ENCODE measurements around the gene TRIM65. TPM values are rescaled to one million over a fixed set of nuclear protein-coding genes. Genes with fewer than 3 reads are reported as not detected.
"Not testable (repeated sequence)": the region's sequence is repeated elsewhere in the genome, so short reads cannot be mapped to it uniquely, and the experiment has no call there.

The TRIM65 gene
- total and polyA plus RNA-seq, 2 of the 4 experiments (the other 2 are of a cell fraction), result 7.9 to 10.6 TPM

DNA sequence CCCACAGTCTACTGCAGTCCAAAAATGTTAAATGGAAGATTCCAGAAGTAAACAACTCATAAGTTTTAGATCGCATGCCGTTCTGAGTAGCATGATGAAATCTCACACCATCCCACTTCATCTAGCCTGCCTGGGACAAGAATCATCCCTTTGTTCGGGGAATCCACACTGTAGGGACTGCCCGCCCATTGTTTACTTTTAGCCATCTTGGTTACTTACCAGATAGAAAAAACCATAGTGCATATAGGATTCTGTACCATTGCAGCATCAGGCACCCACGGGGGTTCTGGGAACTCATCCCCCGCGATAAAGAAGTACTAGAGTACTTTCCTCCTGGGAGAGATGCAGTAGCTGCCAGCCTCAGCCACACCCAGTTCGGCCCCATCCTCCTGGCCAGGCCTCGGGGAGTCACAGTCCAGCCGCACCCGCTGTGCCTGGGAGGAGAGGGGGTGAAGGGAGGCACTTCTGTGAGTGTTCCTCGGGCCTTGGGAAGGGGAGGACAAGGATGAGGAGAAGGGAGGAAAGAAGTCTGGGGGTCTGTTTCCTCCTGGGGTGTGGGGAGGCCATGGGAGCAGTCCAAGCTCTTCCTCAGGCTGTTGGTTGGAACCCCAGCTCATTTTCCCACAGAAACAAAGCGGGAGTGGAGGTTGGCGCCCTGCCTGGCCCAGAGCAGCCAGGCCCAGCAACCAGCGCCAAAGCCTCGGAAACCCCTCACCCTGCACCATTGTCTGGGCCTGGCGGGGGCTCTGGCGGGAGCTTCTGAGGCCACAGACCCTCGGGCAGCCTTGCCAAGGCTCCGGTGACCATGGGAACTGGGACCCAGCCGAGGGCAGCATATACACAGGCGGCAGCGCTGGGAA is 27.2 kb downstream of the TRIM65 start:
- Histone ChIP-seq H3K27ac (ENCODE audit: insufficient read depth, low read length) (peak overlapping the region; percentile 94), H3K56ac (ENCODE audit: extremely low read depth, insufficient read depth, low read length) (peak overlapping the region; percentile 71), H3K4ac (ENCODE audit: low read depth, low read length) (peak overlapping the region; percentile 98), H4K8ac (ENCODE audit: low read depth in 2 of 2, low read length in 2 of 2) (peak overlapping the region; percentile 94 to 97), H3K23ac (ENCODE audit: low read depth, low read length) (peak overlapping the region; percentile 93), H3K4me2 (ENCODE audit: low read depth, low read length) (peak overlapping the region; percentile 64), H2BK20ac (ENCODE audit: low read depth, low read length) (peak overlapping the region; percentile 95), H2BK5ac (ENCODE audit: low read depth, low read length, poor library complexity, severe bottlenecking) (peak overlapping the region; percentile 77), H3K4me3 (ENCODE audit: insufficient read depth, low read depth, low read length) (peak overlapping the region; percentile 11; the same call in 1 of the 2 replicates), H4K91ac (ENCODE audit: insufficient read depth, low read depth, low read length) (peak overlapping the region; percentile 95), H2BK15ac (ENCODE audit: low read depth, low read length) (peak overlapping the region; percentile 49), H2AK5ac (ENCODE audit: low read depth, low read length) (peak overlapping the region; percentile 89), H3K14ac (replicated peaks; ENCODE audit: low read depth, low read length) (peak overlapping the region; percentile 95), H4K20me1 (ENCODE audit: insufficient read depth, low read length) (no peaks in the 10 kb centered on the region), H3K79me1 (ENCODE audit: low read depth in 1 of 2, low read length in 2 of 2) (peaks cover 5 to 23% of the 10 kb centered on the region in 2 experiments; a peak in 3 of 4 replicates), H3K18ac (ENCODE audit: low read depth, low read length) (peak overlapping the region; percentile 86), H3K27me3 (ENCODE audit: control insufficient read depth, insufficient read depth, low read length) (no peaks in the 10 kb centered on the region), H4K5ac (ENCODE audit: low read depth, low read length) (peak overlapping the region; percentile 96), H3K9me1 (ENCODE audit: insufficient read depth, low read length) (peaks cover 13% of the 10 kb centered on the region), H3K36me3 (ENCODE audit: control insufficient read depth, insufficient read depth, low read length) (no peaks in the 10 kb centered on the region; the same call in 1 of the 2 replicates), H3K4me1 (ENCODE audit: control insufficient read depth, insufficient read depth, low read length) (peaks cover 25% of the 10 kb centered on the region), H3K9ac (ENCODE audit: low read depth, low read length) (peak overlapping the region; percentile 83), H2AFZ (replicated peaks; ENCODE audit: low read length, poor library complexity) (peak overlapping the region; percentile 95), H3K9me3 (ENCODE audit: control insufficient read depth, insufficient read depth, low read length) (no peaks in the 10 kb centered on the region), H2BK120ac (ENCODE audit: low read depth, low read length) (peak overlapping the region; percentile 86), H2AK9ac (replicated peaks; ENCODE audit: low read depth, low read length, poor library complexity) (peak overlapping the region; percentile 97)
- CTCF ChIA-PET, result interaction anchor here (0.7 kb wide), 1 partner anchor 9 kb away, joined by 3 read pairs; no protein-coding TSS in a partner anchor
- in situ Hi-C loops (cut with MboI; ENCODE audit: low sequenced_read_pairs) (no loop called here), dilution Hi-C loops (cut with HindIII; ENCODE audit: low sequenced_read_pairs, unreplicated experiment) (no loop called here), intact Hi-C loops (cut with micrococcal nuclease) (loop anchor here (10.0 kb wide), 1 partner anchor 85 kb away; the partner anchor contains the start of gene UNK)
- no peak for TF ChIP-seq CHD1 (IDR thresholded peaks at IDR 0.05; ENCODE audit: low read depth, low read length)
- peak; percentile 79 for TF ChIP-seq CEBPB (IDR thresholded peaks at IDR 0.05; ENCODE audit: low read depth, low read length)
- peak; percentile 77 for TF ChIP-seq BHLHE40 (IDR thresholded peaks at IDR 0.05; ENCODE audit: low read depth, low read length)
- DNase-seq (peak; percentile 84), ATAC-seq (ENCODE audit: low read depth) (peak; percentile 59)
- 8% methylated on average over 6 of the region's 23 CpGs; no CpG with 5 or more reads in 1 of the 2 experiments for WGBS, 2 experiments (ENCODE audit: extremely low coverage in 2 of 2, insufficient read length in 1 of 2)
- BruUV-seq (replicated peaks), result no TSS peak
- POLR2A ChIA-PET (ENCODE audit: unreplicated experiment), result interaction anchor here (0.7 to 0.8 kb wide), 2 partner anchors 14 to 89 kb away, joined by 3 read pairs; partner anchors contain the start of gene WBP2

DNA sequence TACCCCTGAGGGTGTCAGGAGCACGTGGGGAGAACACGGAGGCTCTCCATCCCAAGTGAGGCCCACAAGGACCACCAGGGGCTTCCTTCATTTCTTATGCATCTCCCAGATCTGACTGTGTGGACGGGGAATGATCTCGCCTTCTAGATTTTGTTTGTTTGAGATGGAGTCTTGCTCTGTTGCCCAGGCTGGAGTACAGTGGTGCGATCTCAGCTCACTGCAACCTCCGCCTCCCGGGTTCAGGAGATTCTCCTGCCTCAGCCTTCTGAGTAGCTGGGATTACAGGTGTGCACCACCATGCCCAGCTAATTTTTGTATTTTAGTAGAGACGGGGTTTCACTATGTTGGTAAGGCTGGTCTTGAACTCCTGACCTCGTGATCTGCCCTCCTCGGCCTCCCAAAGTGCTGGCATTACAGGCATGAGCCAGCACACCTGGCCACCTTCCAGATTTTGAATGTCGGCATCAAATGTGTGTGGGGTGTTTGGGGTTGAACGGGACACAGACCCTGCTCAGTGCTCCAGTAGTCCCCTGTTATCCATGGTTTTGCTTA is 27.9 kb downstream of the TRIM65 start:
- peak overlapping the region; percentile 70 for H3K18ac ChIP-seq (ENCODE audit: low read depth, low read length)
- CTCF ChIA-PET; H3K36me3 ChIP-seq (ENCODE audit: control insufficient read depth, insufficient read depth, low read length); DNase-seq; intact Hi-C loops (cut with micrococcal nuclease); H3K9me3 ChIP-seq (ENCODE audit: control insufficient read depth, insufficient read depth, low read length); ATAC-seq (ENCODE audit: low read depth); H4K20me1 ChIP-seq (ENCODE audit: insufficient read depth, low read length); in situ Hi-C loops (cut with MboI; ENCODE audit: low sequenced_read_pairs); dilution Hi-C loops (cut with HindIII; ENCODE audit: low sequenced_read_pairs, unreplicated experiment); H3K4me3 ChIP-seq (ENCODE audit: insufficient read depth, low read depth, low read length); H3K27me3 ChIP-seq (ENCODE audit: control insufficient read depth, insufficient read depth, low read length); BruUV-seq (replicated peaks): not testable (repeated sequence)
- H2BK5ac ChIP-seq (ENCODE audit: low read depth, low read length, poor library complexity, severe bottlenecking), result peak overlapping the region; percentile 77
- peak overlapping the region; percentile 64 for H3K4me2 ChIP-seq (ENCODE audit: low read depth, low read length)
- peak overlapping the region; percentile 94 for H3K27ac ChIP-seq (ENCODE audit: insufficient read depth, low read length)
- peak overlapping the region; percentile 98 for H3K4ac ChIP-seq (ENCODE audit: low read depth, low read length)
- peak overlapping the region; percentile 95 for H3K14ac ChIP-seq (replicated peaks; ENCODE audit: low read depth, low read length)
- H3K9ac ChIP-seq (ENCODE audit: low read depth, low read length), result peak overlapping the region; percentile 1; the same call in 1 of the 2 replicates
- H2AFZ ChIP-seq (replicated peaks; ENCODE audit: low read length, poor library complexity), result peak overlapping the region; percentile 95
- H4K5ac ChIP-seq (ENCODE audit: low read depth, low read length), result peak overlapping the region; percentile 47
- peaks cover 13% of the 10 kb centered on the region for H3K9me1 ChIP-seq (ENCODE audit: insufficient read depth, low read length)
- POLR2A ChIA-PET (ENCODE audit: unreplicated experiment), result interaction anchor here (0.8 kb wide), 1 partner anchor 14 kb away, joined by 3 read pairs; the partner anchor contains the start of gene WBP2
- H3K56ac ChIP-seq (ENCODE audit: extremely low read depth, insufficient read depth, low read length), result peak overlapping the region; percentile 71
- peak overlapping the region; percentile 95 for H2BK20ac ChIP-seq (ENCODE audit: low read depth, low read length)
- H2AK5ac ChIP-seq (ENCODE audit: low read depth, low read length), result peak overlapping the region; percentile 95
- peak overlapping the region; percentile 49; the same call in 2 of the 3 replicates for H2BK15ac ChIP-seq (ENCODE audit: low read depth, low read length)
- peak overlapping the region; percentile 95 for H4K91ac ChIP-seq (ENCODE audit: insufficient read depth, low read depth, low read length)
- H4K8ac ChIP-seq (ENCODE audit: low read depth in 2 of 2, low read length in 2 of 2), result peak overlapping the region; percentile 94 to 97; a peak in 3 of 4 replicates
- peak overlapping the region; percentile 97 for H2AK9ac ChIP-seq (replicated peaks; ENCODE audit: low read depth, low read length, poor library complexity)
- peaks cover 5 to 23% of the 10 kb centered on the region in 2 experiments; a peak in 3 of 4 replicates for H3K79me1 ChIP-seq (ENCODE audit: low read depth in 1 of 2, low read length in 2 of 2)
- peak overlapping the region; percentile 86 for H2BK120ac ChIP-seq (ENCODE audit: low read depth, low read length)
- WGBS, 2 experiments (ENCODE audit: extremely low coverage in 2 of 2, insufficient read length in 1 of 2), result no CpG with 5 or more reads among the region's 12 CpGs
- peaks cover 29% of the 10 kb centered on the region for H3K4me1 ChIP-seq (ENCODE audit: control insufficient read depth, insufficient read depth, low read length)
- peak overlapping the region; percentile 93; the same call in 1 of the 2 replicates for H3K23ac ChIP-seq (ENCODE audit: low read depth, low read length)

Measured in IMR-90 (cell line).